Measurements from ENCODE around the gene NECTIN1.

GRCh38 chr11:119615003-119615881 is 113.8 kb downstream of the NECTIN1 start:
- TF ChIP-seq, protein P1, sequence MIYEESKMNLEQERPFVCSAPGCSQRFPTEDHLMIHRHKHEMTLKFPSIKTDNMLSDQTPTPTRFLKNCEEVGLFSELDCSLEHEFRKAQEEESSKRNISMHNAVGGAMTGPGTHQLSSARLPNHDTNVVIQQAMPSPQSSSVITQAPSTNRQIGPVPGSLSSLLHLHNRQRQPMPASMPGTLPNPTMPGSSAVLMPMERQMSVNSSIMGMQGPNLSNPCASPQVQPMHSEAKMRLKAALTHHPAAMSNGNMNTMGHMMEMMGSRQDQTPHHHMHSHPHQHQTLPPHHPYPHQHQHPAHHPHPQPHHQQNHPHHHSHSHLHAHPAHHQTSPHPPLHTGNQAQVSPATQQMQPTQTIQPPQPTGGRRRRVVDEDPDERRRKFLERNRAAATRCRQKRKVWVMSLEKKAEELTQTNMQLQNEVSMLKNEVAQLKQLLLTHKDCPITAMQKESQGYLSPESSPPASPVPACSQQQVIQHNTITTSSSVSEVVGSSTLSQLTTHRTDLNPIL (CRISPR knock-in tag; IDR thresholded peaks at IDR 0.05; ENCODE audit: low read depth), result no peak
- no peak for TF ChIP-seq PPARA (CRISPR knock-in tag; IDR thresholded peaks at IDR 0.05; ENCODE audit: borderline replicate concordance)

All from SK-N-SH treated with all-trans-retinoic acid at 6 μM for 48 hours (cell line).